HFFc6 (cell line): ENCODE measurements around the gene CD82. TPM values are rescaled to one million over a fixed set of nuclear protein-coding genes. Genes with fewer than 3 reads are reported as not detected.
"Not testable (repeated sequence)": the region's sequence is repeated elsewhere in the genome, so short reads cannot be mapped to it uniquely, and the experiment has no call there.

Source experiments
- DNase-seq: peaks from one replicate; pipeline ENCODE4 v3.0.0-alpha.2; 2018
- H3K27ac Mint-ChIP-seq: 2 replicates; pipeline ENCODE4 v1.8.0; 2020; ENCODE audit warnings: mild to moderate bottlenecking, mixed read lengths
- H3K27me3 Mint-ChIP-seq: 2 replicates; pipeline ENCODE4 v1.8.0; 2021; ENCODE audit warnings: mild to moderate bottlenecking, moderate library complexity, mixed read lengths; ENCODE audit not compliant: insufficient read depth
- H3K36me3 Mint-ChIP-seq: 2 replicates; pipeline ENCODE4 v1.8.0; 2021; ENCODE audit warnings: low read depth, mixed read lengths
- H3K4me1 Mint-ChIP-seq: 2 replicates; pipeline ENCODE4 v1.8.0; 2020; ENCODE audit warnings: low read depth, mixed read lengths
- H3K4me3 Mint-ChIP-seq: 2 replicates; pipeline ENCODE4 v1.8.0; 2020; ENCODE audit warnings: mild to moderate bottlenecking, moderate library complexity, mixed read lengths
- H3K9me3 Mint-ChIP-seq: 2 replicates; pipeline ENCODE4 v1.8.0; 2020; ENCODE audit warnings: mild to moderate bottlenecking, mixed read lengths
- CTCF ChIP-seq: fragments of 200-600 bp; sonication (generic); IDR thresholded peaks from 2 replicates; pipeline ENCODE4 v1.5.0; 2021; ENCODE audit warnings: antibody characterized with exemption, mild to moderate bottlenecking
- total RNA-seq, 6 experiments: library from RNA; stranded (reverse); fragmentation: NEBNext Ultra II Directional; extraction: Animal tissue kit (Norgen Biotek cat#: 25700); gene quantifications; 2 replicates in 1 of 6; 3 replicates in 5 of 6; pipeline ENCODE4 v1.2.3, GENCODE V29; 2021

Gene CD82
- total RNA-seq, 6 experiments from 2014 or later, result 17.3 to 31.7 (median 20.7) TPM

DNA sequence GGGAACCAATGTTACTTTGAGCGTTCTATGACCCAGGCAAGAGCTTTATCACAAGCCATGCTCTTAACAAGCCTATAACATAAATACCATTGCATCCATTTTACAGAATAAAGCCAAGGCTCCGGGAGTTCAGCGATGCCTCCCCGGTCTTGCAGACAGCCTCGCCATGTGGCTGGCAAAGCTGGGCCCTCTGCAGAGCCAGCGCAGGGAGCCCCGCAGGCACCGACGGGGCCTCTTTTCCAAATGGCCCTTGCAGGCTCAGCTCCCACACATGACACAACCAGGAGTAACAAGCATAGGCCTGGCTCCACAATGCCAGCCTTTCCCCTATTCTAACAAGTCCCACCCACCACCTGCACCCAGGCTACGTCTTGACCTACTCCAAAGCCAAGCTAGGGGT is 89.1 kb downstream of the CD82 start:
- H3K27ac Mint-ChIP-seq, result no peak overlapping the region
- H3K4me1 Mint-ChIP-seq, result no peaks in the 10 kb centered on the region
- H3K36me3 Mint-ChIP-seq, result no peaks in the 10 kb centered on the region
- peaks cover 48% of the 10 kb centered on the region for H3K27me3 Mint-ChIP-seq
- TF ChIP-seq CTCF, result no peak
- H3K4me3 Mint-ChIP-seq, result no peak overlapping the region
- H3K9me3 Mint-ChIP-seq, result no peaks in the 10 kb centered on the region
- DNase-seq, result no peak

- Mint-ChIP-seq H3K4me1 (no peaks in the 10 kb centered on the region), H3K4me3 (no peak overlapping the region), H3K27ac (no peak overlapping the region), H3K9me3 (no peaks in the 10 kb centered on the region), H3K36me3 (no peaks in the 10 kb centered on the region), H3K27me3 (peaks cover 46% of the 10 kb centered on the region)
- no peak for TF ChIP-seq CTCF
- DNase-seq, result no peak
Observed at GRCh38 chr11:44657836-44658505, 92.5 kb downstream of the CD82 start.

DNA sequence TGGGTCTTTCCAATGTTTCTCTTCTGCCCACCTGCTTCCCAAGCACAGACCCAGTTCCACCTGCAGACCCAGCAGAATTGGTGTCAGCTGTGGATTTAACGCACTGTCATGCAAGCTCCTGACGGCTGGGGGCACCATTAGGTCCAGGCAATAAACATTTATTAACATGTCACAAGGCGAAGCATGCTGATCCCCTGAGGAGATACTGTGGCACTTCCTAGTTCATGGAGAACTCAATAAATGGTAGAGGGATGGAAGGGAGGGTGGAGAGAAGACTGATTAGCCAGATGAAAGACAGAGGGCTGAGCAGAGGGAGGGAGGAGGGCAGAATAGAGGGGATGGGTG is 93.0 kb downstream of the CD82 start:
- Mint-ChIP-seq H3K4me1 (no peaks in the 10 kb centered on the region), H3K36me3 (no peaks in the 10 kb centered on the region), H3K4me3 (no peak overlapping the region), H3K27ac (no peak overlapping the region), H3K27me3 (peaks cover 44% of the 10 kb centered on the region), H3K9me3 (no peaks in the 10 kb centered on the region)
- TF ChIP-seq CTCF, result peak; percentile 60
- DNase-seq, result peak; percentile 11

DNA sequence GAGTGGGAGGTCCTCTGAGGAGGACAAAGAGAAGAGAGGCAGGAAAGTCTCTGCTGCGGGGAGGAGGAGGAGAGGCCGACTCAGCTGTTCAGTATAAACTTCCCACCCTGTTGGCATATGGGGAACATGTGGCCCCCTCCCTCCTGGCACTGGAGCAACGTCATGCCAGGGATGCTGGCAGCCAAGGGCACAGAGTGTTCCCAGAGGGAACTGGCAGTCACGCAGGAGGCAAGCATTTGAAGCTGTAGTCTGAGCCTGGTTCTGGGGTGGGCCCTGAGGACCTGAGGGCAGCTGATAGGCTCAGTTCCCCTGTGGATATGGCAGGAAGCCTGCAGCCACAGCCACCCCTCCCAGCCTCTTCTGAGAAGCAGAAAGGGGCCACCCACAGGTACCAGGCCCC is 94.2 kb downstream of the CD82 start:
- no peak overlapping the region for H3K27ac Mint-ChIP-seq
- H3K4me3 Mint-ChIP-seq, result no peak overlapping the region
- no peak for TF ChIP-seq CTCF
- no peaks in the 10 kb centered on the region for H3K4me1 Mint-ChIP-seq
- no peaks in the 10 kb centered on the region for H3K9me3 Mint-ChIP-seq
- no peak for DNase-seq
- peaks cover 39% of the 10 kb centered on the region for H3K27me3 Mint-ChIP-seq
- H3K36me3 Mint-ChIP-seq, result no peaks in the 10 kb centered on the region

DNA sequence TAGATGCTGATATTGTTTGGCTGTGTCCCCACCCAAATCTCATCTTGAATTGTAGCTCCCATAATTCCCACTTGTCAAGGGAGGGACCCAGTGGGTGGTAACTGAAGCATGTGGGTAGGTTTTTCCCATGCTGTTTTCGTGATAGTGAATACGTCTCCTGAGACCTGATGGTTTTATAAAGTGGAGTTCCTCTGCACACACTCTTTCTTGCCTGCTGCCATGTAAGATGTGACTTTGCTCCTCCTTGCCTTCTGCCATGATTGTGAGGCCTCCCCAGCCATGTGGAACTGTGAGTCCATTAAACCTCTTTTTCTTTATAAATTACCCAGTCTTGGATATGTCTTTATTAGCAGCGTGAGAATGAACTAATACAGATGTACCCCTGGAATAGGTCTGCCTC is 95.1 kb downstream of the CD82 start:
- DNase-seq, H3K4me3 Mint-ChIP-seq, H3K27ac Mint-ChIP-seq, H3K9me3 Mint-ChIP-seq, H3K36me3 Mint-ChIP-seq, H3K4me1 Mint-ChIP-seq: not testable (repeated sequence)
- H3K27me3 Mint-ChIP-seq, result peaks cover 43% of the 10 kb centered on the region

DNA sequence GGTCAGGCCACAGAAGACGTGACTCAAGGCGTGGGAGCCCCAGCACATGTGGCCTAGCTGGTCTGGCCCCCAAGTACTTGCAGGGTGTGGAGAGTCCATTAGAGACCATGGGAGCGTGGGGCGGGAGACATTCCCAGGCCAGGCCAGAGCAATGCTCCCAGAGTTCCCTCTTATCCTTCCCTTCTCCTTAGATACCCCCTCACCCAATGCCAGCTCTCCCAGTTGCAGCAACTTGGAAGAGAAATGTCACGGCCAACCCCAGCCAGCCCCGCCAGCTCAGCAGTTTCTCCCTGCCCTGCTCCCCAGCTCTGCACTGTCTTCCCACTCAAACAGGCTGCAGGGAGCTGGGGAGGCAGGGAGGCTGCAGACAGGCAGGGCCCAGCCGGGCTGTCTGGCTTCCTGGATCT is 95.9 kb downstream of the CD82 start:
- no peaks in the 10 kb centered on the region for H3K9me3 Mint-ChIP-seq
- no peak for TF ChIP-seq CTCF
- DNase-seq, result no peak
- H3K27me3 Mint-ChIP-seq, result peaks cover 42% of the 10 kb centered on the region
- no peaks in the 10 kb centered on the region for H3K4me1 Mint-ChIP-seq
- no peak overlapping the region for H3K4me3 Mint-ChIP-seq
- H3K27ac Mint-ChIP-seq, result no peak overlapping the region
- H3K36me3 Mint-ChIP-seq, result no peaks in the 10 kb centered on the region

Other genes starting within 250 kb of the CD82 start
- under 1 TPM in 1 of 6 experiments, not detected in 5; 0.09 TPM for gene TSPAN18, start 161.3 kb downstream of the CD82 start, total RNA-seq